GM12865 (cell line): ENCODE measurements around the gene C1GALT1C1L.

Source experiments
- DNase-seq: peaks from one replicate; pipeline ENCODE4 v3.0.0; 2010; ENCODE audit warnings: low read depth
- H3K4me3 ChIP-seq: 2 replicates; pipeline ENCODE4 v1.5.1; 2011; ENCODE audit warnings: mild to moderate bottlenecking, low read depth, low read length, control low read depth
- CTCF ChIP-seq: IDR thresholded peaks from 2 replicates; pipeline ENCODE4 v1.5.1; 2011; ENCODE audit warnings: low read length, control low read depth, low read depth, inconsistent platforms; ENCODE audit not compliant: insufficient read depth; ENCODE audit errors: missing control alignments

C1GALT1C1L gene

GRCh38 chr2:43676322-43677050 lies at the start of gene C1GALT1C1L:
Gene C1GALT1C1L (minus strand): TSS chr2:43676429. CDS start chr2:43676322, 107 bp downstream.
- H3K4me3 ChIP-seq, result no peak within 1 kb of the TSS
- DNase-seq, result no peak
- no peak for TF ChIP-seq CTCF

DNA sequence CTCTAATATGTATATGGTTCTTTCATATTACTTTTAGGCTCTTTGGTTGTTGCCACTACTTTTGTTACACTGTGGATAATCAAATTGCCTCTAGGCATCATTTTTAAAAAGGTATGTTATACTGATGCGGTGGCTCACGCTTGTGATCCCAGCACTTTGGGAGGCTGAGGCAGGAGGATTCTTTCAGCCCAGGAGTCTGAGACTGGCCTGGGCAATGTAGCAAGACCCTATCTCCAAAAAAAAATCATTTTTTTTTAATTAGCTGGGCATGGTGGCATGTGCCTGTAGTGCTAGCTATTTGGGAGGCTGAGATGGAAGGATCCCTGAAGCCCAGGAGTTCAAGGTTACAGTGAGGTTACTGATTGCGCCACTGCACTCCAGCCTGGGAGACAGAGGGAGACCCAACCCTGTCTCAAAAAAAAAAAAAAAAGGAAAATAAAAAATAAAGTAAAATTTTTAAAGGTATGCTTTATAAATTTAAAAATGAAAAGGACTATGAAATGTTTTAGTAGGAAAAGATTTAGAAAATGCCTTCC lies 49.5 kb upstream of the C1GALT1C1L start:
- H3K4me3 ChIP-seq, result no peak overlapping the region
- TF ChIP-seq CTCF, result no peak
- DNase-seq, result no peak

- no peak for TF ChIP-seq CTCF
- no peak overlapping the region for H3K4me3 ChIP-seq
- no peak for DNase-seq
These were observed 48.7 kb upstream of the C1GALT1C1L start for GRCh38 chr2:43724728-43725526.

- H3K4me3 ChIP-seq, result no peak overlapping the region
- TF ChIP-seq CTCF, result no peak
- DNase-seq, result peak; percentile 61
These were observed 42.4 kb upstream of the C1GALT1C1L start for GRCh38 chr2:43718530-43719124.

DNA sequence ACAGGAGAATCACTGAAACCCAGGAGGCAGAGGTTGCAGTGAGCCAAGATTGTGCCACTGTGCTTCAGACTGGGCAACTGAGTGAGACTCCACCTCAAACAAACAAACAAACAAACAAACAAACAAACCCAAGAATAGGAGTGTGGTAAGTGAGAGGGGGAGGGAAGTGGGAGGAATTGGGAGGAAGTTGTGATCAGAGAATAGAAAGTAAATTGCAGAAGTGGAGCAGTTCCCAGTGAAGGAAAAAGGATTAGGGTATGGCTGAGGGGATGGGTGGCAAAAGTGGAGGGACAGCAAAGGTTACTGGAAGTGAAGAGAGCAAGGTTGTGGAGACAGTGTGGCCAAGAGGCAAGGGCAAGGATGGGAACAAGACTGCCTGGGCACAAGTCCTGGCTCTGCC lies 41.1 kb upstream of the C1GALT1C1L start:
- H3K4me3 ChIP-seq, result no peak overlapping the region
- no peak for DNase-seq
- no peak for TF ChIP-seq CTCF

DNA sequence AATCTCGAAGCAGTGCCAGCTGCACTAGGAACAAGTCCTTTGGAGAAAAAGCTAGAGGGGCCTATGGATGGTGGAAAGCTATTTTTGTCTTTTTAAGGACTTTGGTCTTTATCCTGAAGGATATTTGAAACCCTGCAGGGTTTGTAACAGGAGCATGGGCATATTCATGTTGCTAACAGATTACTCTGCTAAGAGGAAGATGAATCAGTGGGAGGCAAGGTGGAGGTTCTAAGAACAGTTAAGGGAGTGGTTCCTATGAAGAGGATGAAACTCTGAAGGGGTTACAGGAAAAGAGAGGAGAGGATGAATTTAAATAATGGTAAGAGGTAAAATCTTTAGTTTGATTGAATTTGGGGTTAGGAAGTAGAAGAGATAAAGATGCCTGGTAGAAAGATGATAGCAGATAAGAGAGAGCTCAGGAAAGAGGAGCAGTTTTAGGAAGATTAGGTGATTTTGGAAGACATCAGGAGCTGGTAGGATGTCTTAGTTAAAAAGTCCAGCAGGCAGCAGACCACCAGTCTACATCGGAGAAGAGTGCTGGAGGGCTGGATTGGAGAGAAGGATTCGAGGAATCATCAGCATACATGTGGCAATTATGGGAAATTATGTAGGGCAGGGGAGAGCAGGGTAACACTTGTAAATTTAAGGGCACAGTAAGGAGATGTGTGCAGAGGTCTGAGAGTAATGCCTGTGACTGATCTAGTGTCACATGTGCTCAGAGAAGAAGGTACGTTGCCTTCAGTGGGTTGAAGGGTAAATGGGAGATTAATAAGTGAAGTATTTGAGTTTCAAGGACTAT lies 39.3 kb upstream of the C1GALT1C1L start:
- no peak for DNase-seq
- TF ChIP-seq CTCF, result no peak
- H3K4me3 ChIP-seq, result no peak overlapping the region
